Iris pigment epithelial cell (primary cell): ENCODE measurements around the gene ANKRD27.
A peak's percentile ranks its signal among the peaks of the same experiment; 100 is the strongest.
"Not testable (repeated sequence)": the region's sequence is repeated elsewhere in the genome, so short reads cannot be mapped to it uniquely, and the experiment has no call there.

ENCODE experiments used
- DNase-seq: peaks from one replicate; pipeline ENCODE4 v3.0.0-alpha.2; 2011; ENCODE audit warnings: low read depth

The ANKRD27 gene

DNA sequence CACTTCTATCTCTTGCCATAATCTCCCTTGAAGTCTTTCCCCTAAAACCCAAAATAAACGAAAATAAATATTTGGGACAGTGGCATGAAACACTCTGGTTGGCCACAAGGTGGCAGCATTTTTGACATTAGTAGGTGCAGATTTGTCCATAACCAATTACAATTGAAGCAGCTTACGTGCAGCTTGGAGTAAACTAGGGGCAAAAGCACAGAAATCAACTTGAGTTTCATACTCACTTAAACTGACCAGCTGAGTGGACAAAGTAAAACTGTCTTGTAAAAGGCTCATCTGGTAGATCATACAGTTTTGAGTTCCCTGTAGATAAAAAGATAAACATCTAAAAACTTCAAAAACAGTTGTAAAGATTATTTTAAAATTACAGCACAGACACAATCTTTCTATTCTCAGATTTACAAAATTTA, 75.2 kb downstream of the ANKRD27 start:
- peak; percentile 70 for DNase-seq

- no peak for DNase-seq
Observed at GRCh38 chr19:32599258-32599657, 75.7 kb downstream of the ANKRD27 start.

- no peak for DNase-seq
Observed at GRCh38 chr19:32598022-32598421, 77.0 kb downstream of the ANKRD27 start.

DNA sequence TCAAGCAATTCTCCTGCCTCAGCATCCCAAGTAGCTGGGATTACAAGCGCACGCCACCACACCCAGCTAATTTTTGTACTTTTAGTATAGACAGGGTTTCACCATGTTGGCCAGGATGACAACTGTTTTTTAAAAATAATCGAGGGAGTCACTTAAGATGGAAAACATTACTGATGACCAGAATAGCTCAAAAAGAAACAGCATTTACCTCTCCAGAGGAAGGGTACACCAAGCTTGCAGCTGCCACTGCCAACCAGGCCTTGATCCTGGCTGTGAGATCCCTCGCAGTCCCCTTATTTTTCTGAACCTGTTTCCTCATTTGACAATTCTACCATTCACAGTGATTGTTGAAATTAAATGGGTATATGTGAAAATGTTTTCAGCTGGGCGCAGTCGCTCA, 79.5 kb downstream of the ANKRD27 start:
- DNase-seq, result no peak

DNA sequence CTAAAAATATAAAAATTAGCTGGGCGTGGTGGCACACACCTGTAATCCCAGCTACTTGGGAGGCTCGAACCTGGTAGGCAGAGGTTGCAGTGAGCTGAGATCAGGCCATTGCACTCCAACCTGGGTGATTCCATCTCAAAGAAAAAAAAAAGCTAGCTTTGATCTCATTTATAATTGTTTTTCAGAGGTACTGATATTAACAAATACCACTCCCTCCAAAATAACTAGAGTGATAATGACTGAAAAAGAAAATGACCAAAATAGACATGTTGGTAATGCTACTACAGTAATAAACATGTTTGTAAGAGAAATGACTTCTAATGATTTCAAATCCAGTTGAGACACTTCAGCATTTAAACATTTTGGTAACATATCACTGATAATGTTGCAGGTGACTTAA, 81.0 kb downstream of the ANKRD27 start:
- no peak for DNase-seq

GRCh38 chr19:32587747-32588504, 87.1 kb downstream of the ANKRD27 start:
- not testable (repeated sequence) for DNase-seq

GRCh38 chr19:32581705-32582179, 93.2 kb downstream of the ANKRD27 start:
- DNase-seq, result peak; percentile 70

- DNase-seq, result peak; percentile 94
Observed at GRCh38 chr19:32580901-32581704, 93.9 kb downstream of the ANKRD27 start, which contains the start of gene PDCD5. Gene PDCD5 (plus strand): TSS chr19:32581190. CDS start chr19:32581262, 72 bp downstream.

GRCh38 chr19:32580353-32580900, 94.6 kb downstream of the ANKRD27 start:
- DNase-seq, result no peak

GRCh38 chr19:32576790-32577189, 98.2 kb downstream of the ANKRD27 start:
- DNase-seq, result no peak

DNA sequence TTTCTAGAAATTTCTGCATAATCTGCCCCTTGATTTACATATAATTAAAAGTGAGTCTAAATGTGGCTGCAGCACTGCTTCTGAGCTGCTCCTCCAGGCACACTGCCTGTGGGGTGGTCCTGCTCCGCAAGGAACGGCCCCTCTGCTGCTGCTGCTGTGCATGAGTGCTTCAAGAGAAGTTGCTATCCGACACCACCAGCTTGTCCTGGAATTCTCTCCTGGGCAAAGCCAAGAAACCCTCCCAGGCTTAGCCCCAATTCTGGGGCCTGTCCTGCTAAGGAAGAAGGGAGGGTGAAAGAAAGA, 101.5 kb downstream of the ANKRD27 start:
- DNase-seq, result no peak

GRCh38 chr19:32572700-32573491, 102.1 kb downstream of the ANKRD27 start:
- DNase-seq, result not testable (repeated sequence)

DNA sequence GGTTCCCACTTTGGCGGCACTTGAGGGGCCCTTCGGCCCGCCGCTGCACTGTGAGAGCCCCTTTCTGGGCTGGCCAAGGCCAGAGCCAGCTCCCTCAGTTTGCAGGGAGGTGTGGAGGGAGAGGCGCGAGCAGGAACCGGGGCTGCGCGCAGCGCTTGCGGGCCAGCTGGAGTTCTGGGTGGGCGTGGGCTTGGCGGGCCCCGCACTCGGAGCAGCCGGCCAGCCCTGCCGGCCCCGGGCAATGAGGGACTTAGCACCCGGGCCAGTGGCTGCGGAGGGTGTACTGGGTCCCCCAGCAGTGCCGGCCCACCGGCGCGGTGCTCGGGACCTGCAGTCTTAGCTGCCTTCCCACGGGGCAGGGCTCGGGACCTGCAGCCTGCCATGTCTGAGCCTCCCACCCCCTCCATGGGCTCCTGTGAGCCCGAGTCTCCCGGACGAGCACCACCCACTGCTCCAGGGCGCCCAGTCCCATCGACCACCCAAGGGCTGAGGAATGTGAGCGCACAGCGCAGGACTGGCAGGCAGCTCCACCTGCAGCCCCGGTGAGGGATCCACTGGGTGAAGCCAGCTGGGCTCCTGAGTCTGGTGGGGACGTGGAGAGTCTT, 103.4 kb downstream of the ANKRD27 start:
- not testable (repeated sequence) for DNase-seq

DNA sequence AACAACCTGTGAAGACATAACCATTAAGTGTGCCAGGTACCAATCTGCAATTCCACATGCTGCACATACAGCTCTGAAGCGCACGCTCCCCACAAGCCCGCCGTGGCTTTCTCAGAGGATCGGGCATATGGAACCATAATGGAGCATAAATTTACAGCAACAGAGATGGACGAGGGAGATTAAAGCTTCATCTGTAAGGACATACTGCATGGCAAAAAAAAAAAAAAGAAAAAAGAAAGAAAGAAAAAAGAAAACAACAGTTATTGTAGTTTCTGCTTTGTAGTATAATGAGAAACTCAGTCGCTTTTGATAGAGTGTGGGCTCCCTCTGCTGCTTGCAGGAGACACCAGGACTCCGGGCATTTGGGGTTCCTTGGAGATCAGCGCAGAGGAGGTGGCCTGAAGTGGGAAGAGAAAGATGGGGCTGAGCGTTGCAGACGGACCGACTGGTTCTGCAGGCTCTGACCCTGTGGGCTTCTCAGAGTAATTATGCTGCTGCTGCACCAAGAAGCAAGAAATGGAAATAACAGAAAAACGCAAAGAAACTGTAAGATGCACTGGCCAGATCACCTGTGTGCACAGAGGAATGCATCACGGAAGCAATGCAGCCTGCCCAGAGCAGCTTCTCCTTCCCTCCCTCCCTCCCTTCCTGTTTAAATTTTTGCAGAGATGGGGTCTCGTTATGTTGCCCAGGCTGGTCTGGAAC, 104.7 kb downstream of the ANKRD27 start:
- peak; percentile 70 for DNase-seq

DNA sequence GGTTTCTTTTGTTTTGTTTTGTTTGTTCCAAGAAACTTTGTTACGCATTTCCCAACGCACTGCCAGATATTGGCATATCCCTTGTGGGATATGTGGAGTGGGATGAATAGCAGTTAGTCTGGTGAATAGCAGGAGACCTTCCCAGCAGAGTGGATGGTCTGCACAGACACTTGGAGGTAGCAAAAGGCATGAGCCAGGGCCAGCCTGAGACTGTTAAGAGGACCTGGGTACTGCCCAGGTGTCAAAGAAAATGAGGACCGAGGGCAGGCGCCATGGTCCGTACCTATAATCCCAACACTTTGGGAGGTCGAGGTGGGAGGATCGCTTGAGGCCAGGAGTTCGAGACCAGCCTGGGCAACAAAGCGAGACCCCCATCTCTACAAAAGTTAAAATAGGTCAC, 107.5 kb downstream of the ANKRD27 start:
- no peak for DNase-seq

GRCh38 chr19:32566246-32566830, 108.6 kb downstream of the ANKRD27 start:
- no peak for DNase-seq

DNA sequence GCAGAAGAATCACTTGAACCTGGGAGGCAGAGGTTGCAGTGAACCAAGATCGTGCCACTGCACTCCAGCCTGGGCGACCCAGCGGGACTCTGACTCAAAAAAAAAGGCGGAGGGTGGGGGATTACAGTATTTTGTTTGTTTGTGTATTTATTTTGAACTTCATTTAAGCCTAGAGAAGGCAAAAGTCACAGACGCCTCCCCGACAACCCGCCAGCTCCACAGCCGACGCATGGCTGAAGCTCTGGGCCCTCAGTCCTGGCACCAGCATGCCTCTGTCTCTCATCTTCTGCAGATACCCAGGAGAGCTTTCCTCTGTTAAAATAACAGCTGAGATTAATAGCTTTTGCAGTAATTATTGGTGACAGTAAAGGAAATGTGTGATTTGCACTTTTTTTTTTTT, 111.2 kb downstream of the ANKRD27 start:
- no peak for DNase-seq

DNA sequence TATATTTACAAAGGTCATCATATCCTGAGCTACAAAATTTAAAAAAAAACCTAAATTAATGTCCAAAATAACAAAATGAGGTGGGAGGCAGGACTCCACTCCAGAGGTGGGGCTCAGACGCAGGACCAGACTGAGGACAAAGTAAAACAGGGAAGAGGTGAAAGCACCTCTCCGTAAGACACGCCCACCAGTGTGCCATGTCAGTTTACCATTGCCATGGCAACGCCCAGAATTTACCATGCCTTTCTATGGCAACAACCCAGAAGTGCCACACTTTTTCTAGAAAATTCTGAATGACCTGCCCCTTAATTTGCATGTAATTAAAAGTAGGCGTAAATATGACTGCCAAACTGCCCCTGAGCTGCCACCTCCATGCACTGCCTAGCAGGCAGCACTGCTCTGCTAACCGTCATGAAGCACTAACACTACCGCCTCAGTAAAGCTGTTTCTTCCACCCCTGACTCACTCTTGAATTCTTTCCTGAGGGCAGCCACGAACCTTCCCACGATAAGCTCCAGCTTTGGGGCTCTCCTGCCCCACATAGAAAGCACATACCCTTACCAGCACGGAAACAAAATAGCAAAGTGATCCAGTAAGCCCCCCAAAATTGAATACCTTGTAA, 116.3 kb downstream of the ANKRD27 start:
- no peak for DNase-seq

DNA sequence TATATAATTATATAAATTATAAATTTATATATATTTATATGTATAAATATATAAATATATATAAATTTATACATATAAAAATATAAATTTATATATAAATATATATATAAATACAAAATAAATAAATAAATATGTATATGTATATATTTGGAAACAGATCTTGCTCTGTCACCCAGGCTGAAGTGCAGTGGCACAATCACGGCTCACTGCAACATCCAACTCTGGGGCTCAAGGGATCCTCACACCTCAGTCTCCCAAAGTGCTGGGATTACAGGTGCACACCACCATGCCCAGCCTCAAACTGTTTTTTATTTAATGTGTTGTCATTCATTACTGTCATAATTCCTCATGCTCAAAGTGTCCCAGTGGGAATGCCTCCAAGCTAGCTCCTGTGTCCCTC, 119.2 kb downstream of the ANKRD27 start:
- DNase-seq, result no peak

- DNase-seq, result no peak
Observed at GRCh38 chr19:32550666-32551065, 124.3 kb downstream of the ANKRD27 start.
